ENCODE results near the gene DCXR.

Gene DCXR

DNA sequence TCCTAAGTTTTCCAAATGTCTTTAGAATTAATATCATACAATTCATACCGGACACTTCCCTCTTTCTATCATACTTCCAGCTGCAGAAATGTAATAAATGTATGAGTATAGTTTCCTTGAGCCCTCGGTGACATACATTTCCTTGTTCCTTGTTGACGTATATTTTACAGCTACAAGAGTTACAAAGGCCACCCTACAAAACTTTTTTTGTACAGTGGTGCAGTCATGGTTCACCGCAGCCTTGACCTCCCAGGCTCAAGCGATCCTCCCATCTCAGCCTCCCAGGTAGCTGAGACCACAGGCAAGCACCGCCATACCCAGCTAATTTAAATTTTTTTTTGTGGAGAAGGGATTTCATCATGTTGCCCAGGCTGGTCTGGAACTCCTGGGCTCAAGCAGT, 35.3 kb upstream of the DCXR start:
- DNase-seq, result no peak

DNA sequence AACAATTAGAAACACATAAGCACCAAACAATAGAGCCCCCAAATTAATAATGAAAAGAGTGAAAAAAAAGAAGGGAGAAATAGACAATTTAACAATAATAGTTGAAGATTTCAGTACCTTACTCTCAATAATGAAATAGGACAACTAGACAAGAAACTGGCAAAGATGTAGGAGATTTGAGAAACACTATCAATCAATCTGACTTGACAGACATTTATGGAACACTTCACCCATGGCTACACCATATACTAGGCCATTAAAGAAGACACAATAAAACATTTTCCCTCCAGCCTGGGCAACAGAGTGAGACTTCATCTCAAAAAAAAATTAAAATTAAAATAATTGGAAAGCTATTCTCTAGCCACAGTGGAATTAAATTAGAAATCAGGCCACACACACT, 33.1 kb upstream of the DCXR start:
- no peak for DNase-seq

- DNase-seq, result peak; percentile 71
Measured at GRCh38 chr17:82065638-82066303, 28.3 kb upstream of the DCXR start, which contains the start of gene DUS1L. Gene DUS1L, minus strand, starts transcription at chr17:82065804. Its CDS starts 745 bp downstream, at chr17:82065059.

DNA sequence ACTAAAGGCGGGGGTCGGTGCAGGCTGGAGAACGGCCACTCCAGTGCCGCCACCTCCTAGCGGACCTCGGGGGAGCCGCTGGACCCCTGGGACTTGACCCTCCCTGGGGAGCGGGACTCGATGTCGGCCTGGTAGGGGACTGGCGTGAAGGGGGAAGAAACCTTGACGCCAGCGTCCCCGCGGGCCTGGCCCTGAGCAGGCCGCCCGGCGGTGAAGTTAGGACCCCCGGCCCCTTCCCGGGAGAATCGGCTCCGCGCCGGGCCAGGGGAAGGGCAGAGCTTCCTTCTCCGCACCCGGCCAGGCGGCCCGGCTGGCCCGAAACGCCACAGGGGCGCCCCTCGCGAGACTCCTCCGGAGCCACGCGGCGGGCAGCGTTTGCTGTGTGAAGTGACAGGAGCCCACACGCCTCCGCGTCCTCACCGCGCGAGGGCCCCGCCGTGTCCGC, 27.7 kb upstream of the DCXR start:
- no peak for DNase-seq

DNA sequence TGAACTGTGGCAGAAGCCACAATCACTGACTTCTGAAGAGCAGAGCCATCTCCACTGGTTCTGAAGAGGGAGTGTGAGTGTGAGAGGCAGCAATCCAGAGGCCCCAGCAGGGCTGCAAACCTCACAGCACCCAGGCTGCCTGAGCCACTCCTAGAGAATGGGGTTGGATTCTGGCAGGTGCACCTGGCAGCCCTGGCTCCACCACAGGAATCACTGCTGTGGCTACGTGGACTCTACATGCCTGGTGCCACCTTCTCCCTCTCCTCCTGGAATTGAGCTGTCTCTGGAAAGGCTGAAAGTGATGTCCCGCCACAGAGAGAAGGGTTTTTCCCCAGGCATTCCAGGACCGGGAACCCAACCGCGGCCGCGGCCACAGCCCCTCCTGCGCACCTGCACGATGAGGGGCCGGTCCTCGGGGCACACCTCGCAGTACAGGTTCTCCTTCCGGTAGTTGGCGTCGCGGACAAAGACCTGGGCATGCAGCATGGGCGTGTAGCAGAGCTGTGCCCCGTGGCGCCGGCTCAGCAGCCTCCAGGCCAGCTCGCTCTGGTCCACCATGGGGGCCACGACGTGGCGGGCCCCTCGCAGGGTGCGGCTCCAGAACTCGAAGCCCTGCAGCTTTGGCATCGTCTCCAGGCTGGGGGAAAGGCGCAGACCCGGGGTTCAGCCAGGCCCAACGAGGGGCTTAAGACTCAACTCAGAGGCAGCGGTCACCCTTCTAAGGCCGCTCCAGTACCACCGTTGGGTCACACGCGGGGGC, 27.1 kb upstream of the DCXR start:
- DNase-seq, result no peak

- no peak for DNase-seq
Measured at GRCh38 chr17:82063424-82064415, 26.2 kb upstream of the DCXR start.

GRCh38 chr17:82062984-82063368, 25.5 kb upstream of the DCXR start:
- DNase-seq, result no peak

GRCh38 chr17:82062076-82062983, 24.8 kb upstream of the DCXR start:
- DNase-seq, result no peak

DNA sequence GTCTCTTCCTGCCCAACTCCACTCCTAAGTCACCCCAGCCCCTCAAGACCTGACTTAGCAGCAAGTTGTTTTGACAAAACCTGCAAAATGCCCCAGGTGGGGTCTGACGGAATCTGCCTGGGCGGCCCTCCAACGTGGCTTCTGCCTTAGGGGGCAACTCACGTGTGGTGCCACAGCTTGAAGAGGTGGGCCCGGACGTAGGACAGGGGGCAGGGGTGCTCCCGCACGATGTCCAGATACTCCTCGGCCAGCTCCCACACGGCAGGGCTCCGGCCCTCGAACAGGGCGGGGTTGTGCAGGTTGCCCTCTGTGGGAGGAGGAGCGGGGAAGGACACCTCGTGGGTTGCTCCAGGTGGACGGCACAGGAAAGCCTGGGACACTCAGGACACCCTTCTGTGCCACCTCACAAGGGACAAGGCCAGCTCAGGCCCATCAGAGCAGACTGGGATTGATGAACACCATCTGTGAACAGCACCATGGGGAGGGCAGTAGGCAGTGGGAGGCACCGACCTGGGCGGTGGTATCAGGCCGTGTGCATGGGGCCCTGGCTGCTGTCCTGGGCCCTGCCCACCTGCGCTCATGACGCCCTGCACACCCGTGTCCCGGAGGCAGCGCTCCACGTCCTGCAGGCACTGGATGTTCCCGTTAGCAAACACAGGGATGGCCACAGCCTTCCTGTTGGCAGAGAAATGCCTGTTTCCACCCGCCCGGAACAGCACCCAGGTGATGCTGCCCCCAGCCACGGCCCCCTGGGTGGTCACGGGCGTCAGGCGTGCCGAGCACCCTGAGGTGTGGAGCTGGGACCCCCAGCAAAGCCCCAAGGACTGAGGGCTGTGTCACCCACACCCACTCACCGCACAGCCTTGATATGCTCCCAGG, 23.8 kb upstream of the DCXR start:
- no peak for DNase-seq

GRCh38 chr17:82060614-82061013, 23.1 kb upstream of the DCXR start:
- DNase-seq, result no peak

DNA sequence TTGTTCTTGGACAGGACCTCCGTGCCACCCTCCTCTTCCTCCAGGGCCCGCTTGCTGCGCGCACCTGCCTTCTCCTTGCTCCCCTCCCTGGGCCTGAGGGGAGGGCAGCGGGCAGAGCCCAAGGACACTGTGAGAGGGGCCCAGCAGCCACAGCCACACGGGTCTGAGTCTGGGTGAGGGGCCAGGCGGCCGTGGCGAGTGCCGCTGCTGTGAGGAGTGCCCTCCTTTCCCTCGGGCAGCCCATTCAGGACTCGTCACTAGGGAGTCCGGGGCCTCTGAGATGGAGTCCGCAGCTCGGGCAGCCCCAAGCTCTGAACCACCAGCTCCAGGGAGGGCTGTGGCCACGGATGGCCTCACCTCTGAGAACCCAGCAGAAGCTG, 22.5 kb upstream of the DCXR start:
- no peak for DNase-seq

- DNase-seq, result no peak
Measured at GRCh38 chr17:82059272-82060000, 21.9 kb upstream of the DCXR start.

DNA sequence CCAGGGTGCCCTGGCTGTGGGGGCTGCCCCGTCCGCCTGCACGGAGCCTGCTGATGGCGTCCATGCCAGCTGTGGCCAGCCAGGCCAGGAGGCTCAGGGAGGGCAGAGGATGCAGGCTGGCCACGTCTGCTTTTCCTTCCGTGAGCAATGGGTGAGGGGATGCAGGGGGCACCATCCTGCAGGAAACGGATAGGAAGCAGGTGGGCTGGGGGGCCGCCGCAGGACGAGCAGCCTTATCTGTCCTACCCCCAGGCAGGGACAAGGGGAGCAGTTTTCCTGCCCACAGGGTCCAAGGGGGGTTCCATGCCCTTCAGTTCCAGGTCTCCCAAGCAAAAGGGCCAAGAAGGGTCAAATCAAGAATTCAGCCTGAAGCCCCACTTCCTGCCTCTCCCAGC, 21.4 kb upstream of the DCXR start:
- DNase-seq, result no peak

DNA sequence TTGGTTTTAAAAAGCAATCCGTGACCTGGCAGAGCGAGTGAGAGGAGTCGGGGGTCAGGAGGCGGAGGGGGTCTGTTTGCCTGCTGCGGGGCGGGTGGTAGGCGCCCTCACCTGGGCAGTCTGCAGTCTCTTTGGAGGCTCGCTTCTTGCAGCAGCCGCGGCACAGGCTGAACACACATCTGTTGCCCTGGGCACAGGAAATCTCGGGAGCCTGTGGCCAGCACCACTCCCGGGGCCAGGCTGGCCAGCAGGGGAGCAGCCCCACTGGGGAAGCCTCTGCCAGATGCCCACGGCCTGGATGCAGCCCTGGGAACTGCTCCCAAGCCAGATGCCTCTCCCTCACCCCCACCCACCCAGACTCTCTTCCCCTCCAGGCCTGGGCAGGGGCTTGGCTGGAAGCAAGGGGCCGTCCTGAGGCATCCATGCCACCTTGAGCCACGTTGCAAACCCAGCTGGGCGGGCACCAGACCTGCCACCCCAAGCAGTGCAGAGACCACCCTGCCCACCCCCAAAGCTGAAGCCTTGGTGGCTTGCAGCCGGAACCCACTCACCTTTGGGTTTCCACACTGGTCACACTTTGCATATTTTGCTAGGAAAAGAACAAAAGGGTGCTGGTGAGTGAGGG, 20.8 kb upstream of the DCXR start:
- DNase-seq, result no peak

DNA sequence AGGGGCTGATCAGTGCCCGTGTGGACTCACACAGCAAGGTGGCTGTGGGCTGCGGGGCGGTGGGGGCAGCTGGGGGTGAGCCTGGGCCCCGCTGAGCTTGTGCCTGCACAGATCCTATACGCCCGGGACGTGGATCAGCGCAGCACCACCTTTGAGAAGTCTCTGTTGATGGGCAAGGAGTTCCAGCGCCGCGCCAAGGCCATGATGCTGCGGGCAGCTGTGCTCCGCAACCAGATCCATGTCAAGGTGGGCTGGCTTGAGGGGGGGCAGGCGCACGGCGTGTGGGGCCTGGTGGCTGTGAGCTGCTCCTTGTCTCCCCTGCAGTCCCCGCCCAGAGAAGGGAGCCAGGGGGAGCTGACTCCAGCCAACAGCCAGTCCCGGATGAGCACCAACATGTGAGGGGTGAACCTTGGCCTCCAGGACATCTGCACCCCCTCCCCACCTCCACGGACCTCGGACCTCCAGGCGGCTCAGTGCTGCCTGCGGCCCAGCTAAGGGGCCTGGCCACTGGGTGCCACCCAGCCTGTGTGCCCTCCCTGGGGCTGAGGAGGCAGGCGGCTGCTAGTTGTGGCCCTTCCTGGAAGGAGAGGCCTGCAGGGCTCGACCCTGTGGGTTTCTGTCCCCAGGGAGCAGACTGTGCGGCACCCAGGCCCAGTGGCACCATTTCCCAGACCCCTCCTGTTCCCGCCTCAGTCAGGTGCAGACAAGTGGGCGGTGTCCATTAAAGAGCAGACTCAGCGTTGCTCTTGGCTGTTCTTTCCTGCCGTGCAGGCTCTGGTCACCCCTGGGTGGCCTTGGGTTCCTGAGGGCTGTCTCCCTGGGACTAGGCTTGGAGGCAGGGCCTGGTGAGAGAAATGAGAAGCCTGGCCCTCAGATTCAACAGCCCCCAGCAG, 19.5 kb upstream of the DCXR start:
- DNase-seq, result no peak

GRCh38 chr17:82055965-82056728, 18.6 kb upstream of the DCXR start:
- DNase-seq, result no peak

DNA sequence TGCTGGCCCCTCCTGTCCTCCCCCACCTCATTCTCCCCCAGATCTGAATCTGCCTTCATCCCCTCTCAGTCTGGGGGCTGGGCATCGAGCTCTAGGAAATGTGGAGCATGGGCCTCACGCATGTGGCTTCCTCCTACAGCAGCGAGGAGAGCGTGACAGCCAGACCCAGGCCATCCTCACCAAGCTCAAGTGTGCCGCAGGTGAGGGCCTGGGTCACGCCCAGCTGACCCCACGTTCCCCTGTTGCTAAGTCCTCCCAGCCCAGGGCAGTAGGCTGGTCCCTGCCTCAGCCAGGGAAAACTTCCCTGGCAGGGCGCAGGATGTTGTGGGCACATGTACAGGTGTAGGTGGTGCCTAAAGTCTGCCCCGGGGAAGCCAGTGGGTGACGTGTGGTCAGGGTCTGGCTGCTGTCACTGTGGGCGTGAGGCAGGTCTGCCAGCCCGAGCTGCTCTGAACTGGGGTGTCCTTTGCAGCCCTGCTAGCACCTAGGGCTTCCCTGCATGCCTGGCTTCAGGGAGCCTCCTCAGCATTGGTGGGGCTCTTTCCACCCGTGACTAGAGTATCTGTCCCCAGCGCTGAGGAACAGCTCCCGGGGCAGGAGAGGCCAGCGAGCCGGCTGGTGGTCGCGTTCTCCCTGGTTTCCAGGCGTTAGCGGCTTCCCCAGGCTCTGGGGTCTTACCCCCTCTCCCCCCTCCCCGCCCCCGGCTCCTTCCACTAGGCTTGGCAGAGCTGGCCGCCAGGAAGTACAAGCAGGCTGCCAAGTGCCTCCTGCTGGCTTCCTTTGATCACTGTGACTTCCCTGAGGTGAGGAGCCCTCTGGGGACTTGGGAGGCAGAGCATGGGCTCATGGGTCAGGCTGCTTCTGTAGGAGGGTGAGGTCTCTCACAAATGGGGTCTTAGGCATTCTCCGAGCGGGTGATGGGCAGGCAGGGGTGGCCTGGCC, 17.8 kb upstream of the DCXR start:
- no peak for DNase-seq
